Medulla oblongata (tissue), 1 donor: Measurements from ENCODE around the gene PRIM2.
"Not testable (repeated sequence)": the region's sequence is repeated elsewhere in the genome, so short reads cannot be mapped to it uniquely, and the experiment has no call there.

Source experiments
- DNase-seq: peaks from one replicate; pipeline ENCODE4 v3.0.0-alpha.2; 2015; ENCODE audit errors: extremely low spot score

PRIM2 gene

GRCh38 chr6:57310095-57310816 is 7.2 kb upstream of the PRIM2 start:
- not testable (repeated sequence) for DNase-seq

GRCh38 chr6:57310817-57311157 is 6.6 kb upstream of the PRIM2 start:
- no peak for DNase-seq

GRCh38 chr6:57311300-57312003 is 6.0 kb upstream of the PRIM2 start:
- not testable (repeated sequence) for DNase-seq

GRCh38 chr6:57312004-57312345 is 5.5 kb upstream of the PRIM2 start:
- no peak for DNase-seq

GRCh38 chr6:57313009-57313408 is 4.4 kb upstream of the PRIM2 start:
- DNase-seq: no peak

GRCh38 chr6:57313711-57314471 is 3.5 kb upstream of the PRIM2 start:
- no peak for DNase-seq

GRCh38 chr6:57315111-57315510 is 2.3 kb upstream of the PRIM2 start:
- no peak for DNase-seq

GRCh38 chr6:57315851-57316250 is 1.6 kb upstream of the PRIM2 start:
- DNase-seq: no peak

DNA sequence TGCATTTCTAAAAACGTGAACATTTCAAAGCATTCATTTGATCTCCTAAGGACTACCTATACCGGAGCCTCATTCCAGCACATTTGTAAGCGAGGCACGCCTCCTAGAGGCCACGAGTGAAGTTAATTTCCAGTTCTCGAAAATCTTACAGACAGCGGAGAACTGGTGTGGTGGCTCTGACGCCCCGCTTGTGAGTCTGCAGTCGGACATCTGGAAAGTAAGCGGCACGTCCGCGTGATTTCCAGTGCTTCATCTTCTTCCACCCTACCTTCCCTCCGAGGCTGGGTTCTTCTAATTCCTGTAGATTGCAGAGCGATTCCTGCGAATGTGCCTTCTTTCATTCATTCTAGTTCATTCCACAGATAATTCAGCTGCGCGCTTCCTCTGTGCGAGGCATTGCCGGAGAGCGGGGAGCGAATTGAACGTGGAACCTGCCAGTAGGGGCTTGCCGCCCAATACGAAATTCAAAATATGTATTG is 810 bp upstream of the PRIM2 start:
- DNase-seq: peak; percentile 97

DNA sequence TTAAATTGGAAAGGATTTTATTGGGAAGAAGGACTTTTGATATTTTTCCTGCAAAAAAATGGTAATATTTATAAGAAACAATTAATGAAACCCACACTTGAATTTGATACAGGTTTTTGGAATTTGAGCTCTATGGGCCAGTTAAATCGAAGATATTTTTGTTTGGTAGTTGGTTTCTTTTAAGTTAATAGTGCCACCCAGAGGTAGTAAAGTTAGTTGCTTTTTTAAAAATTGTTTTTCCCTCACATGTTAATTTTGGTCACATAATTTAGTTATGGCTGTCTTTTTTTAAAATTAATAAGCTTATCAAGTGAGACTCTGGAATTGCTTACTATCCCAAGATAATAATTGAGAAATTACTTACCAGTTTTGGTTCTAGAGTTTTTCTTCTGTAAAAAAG is 7.1 kb downstream of the PRIM2 start:
- DNase-seq: no peak

DNA sequence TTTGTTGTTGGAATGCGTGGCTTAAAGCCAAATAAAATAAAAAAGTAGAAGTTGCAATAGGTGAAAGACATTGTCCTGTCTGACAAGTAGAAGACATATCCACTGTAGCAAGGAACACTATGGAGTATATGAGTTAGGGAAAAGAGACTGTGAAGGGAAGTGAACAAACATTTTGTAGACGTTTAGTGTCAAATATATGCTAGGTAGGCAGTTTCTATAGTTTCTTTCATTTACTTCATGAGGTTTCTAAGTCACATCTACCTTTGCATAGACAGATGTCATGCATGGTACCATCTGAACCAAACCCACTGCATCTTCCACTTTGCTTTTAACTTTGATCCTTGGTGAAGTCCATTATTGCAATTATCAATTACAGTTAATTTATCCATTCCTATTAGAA is 9.9 kb downstream of the PRIM2 start:
- no peak for DNase-seq

DNA sequence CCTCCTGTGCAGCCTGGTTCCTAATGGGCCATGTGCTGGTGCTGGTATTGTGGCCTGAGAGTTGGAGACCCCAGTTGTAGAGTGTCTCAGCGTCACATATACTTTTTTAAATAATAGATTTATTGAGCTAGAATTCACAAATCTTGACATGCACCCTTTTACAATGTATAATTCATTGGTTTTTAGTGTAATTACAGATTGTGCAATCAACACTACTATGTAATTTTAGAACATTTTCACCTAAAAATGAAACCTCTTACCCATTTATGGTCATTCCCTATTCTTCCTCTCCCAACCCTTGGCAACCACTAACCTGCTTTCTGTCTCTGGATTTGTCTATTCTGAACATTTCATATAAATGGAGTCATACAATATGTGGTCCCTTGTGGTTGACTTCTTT is 10.6 kb downstream of the PRIM2 start:
- DNase-seq: no peak

DNA sequence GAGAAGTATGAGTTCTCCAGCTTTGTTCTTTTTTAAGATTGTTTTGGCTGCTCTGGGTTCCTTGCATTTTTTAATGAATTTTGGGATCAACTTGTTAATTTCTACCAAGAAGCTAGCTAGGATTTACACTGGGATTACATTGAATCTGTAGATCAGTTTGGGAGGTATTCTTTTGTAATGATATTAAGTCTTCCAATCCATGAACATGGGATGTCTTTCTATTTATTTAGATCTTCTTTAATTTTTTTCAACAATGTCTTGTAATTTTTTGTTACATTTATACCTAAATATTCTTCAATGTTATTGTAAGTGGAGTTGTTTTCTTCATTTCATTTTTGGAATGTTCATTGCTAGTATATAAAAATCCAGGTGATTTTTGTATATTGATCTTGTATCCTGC is 12.5 kb downstream of the PRIM2 start:
- DNase-seq: no peak

DNA sequence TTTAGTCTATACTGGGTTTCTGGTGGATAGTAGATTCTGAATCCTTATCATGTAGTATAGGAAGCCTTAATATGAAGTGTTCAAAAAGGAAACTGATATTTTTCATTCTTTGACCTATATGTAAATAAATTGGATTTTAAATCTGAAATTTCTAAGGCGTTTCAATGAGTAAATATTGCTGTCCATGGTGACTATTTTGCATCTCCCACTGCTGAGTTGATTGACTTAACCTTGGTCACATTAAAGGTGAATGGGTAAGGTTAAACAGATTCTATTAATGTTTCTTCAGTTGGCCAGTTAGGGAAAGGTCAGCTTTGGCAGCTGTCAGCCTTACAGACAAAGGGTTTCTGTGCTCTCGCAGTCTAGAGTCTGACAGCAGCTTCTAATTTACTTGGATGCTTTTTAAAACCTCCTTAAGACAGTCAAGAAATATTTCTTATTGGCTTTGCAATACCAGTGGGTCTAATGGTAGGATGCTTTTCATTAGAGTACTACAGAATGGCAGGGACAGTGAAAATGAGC is 24.8 kb downstream of the PRIM2 start:
- no peak for DNase-seq

GRCh38 chr6:57343342-57343741 is 25.9 kb downstream of the PRIM2 start:
- not testable (repeated sequence) for DNase-seq

- DNase-seq: not testable (repeated sequence)
Measured at GRCh38 chr6:57346715-57347114, 29.3 kb downstream of the PRIM2 start.

- not testable (repeated sequence) for DNase-seq
Measured at GRCh38 chr6:57347597-57347996, 30.2 kb downstream of the PRIM2 start.

DNA sequence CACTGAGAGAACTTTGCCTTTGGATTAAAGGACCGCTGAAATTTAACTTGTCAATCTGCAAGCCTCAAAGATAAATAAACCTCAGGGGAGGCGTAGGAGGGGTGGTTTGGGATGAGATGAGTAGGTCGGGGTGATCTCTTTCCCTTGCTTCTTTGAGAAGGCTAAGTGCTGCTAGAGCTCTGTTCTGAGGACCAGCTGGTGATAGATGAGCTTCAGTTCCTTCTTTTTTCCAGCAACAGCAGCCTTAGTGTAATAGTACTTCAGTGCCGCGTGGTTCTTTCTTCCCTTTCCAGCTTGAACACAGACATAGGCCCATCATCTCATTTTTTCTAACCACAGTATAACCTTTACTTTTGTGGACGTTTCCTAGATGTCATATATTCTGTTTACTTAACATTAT is 33.0 kb downstream of the PRIM2 start:
- not testable (repeated sequence) for DNase-seq

- DNase-seq: not testable (repeated sequence)
Measured at GRCh38 chr6:57352596-57352995, 35.2 kb downstream of the PRIM2 start.

- DNase-seq: not testable (repeated sequence)
Measured at GRCh38 chr6:57358319-57358718, 40.9 kb downstream of the PRIM2 start.

DNA sequence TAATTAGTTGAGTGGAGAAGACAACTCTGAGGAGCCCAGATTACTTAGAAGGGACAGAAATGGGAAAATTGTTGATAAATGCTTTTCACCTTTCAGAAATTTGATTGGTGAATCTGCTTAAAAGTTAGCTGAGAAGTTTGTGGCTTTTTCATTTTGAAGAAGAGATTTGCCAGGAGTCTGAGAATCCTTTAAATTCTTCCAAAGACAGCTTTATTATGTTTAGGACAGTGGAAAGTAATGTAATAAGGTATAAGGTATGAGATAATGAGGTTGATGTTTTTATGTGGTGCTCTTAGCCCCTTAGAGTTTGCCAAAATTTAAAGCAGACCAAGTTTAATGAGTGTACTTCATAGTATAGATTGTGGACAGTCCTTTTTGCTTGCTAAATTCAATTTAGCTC is 42.3 kb downstream of the PRIM2 start:
- DNase-seq: not testable (repeated sequence)

DNA sequence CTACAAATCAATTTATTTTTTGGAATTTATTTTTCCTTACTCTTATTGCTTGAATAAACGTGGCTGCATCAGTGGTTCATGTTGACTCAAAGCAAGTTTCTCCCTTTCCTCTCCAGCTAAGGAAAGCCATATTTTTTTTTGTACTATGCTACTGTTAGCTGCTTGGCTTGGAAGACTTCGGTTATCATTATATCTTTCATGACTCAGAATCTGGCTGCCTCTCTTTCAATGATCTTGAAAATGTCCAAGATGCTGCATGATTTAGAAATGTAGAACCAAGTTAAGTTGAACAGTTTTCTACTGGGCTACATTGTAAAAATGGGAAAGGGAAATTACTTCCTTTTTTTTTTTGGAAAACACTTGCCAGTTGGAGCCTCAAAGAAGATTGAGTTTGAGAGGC is 44.9 kb downstream of the PRIM2 start:
- not testable (repeated sequence) for DNase-seq
